Activated effector memory CD4-positive, alpha-beta T cell treated with Interleukin-2 at 50 U/mL for 16 hours (primary cell): ENCODE measurements around the gene KLRB1.
"Not testable (repeated sequence)": the region's sequence is repeated elsewhere in the genome, so short reads cannot be mapped to it uniquely, and the experiment has no call there.

ENCODE experiments used
- DNase-seq: peaks from one replicate; pipeline ENCODE4 v3.0.0-alpha.2; 2020

Gene KLRB1

GRCh38 chr12:9619411-9620179 is 11.9 kb upstream of the KLRB1 start:
- no peak for DNase-seq

- DNase-seq = not testable (repeated sequence)
Observed at GRCh38 chr12:9618906-9619305, 11.2 kb upstream of the KLRB1 start.

GRCh38 chr12:9617124-9617523 is 9.4 kb upstream of the KLRB1 start:
- no peak for DNase-seq

- DNase-seq = no peak
Observed at GRCh38 chr12:9615420-9616136, 7.9 kb upstream of the KLRB1 start.

- DNase-seq = not testable (repeated sequence)
Observed at GRCh38 chr12:9610606-9611005, 2.9 kb upstream of the KLRB1 start.

GRCh38 chr12:9606736-9607372 is 862 bp downstream of the KLRB1 start:
- no peak for DNase-seq

GRCh38 chr12:9606247-9606646 is 1.5 kb downstream of the KLRB1 start:
- no peak for DNase-seq

GRCh38 chr12:9605483-9605882 is 2.2 kb downstream of the KLRB1 start:
- no peak for DNase-seq

DNA sequence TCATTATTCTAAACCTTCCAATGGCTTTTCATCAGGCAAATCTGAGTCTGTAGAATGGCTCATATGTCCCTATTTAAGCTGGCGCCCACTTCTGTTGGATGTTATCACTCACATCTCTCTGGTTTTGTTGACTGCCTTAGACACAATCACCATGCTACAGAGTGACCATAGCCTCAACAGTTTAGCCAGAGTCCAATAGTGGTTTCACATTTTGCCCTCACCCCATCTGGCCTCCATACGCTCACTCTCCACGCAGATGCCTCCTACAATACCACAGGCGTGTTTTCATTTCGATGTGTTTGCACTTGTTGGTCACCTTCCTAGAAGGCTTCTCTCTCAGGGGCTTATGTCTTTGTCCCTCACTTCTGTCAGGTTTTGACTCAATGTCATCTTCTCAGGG is 3.4 kb downstream of the KLRB1 start:
- DNase-seq = no peak

- not testable (repeated sequence) for DNase-seq
Observed at GRCh38 chr12:9600426-9600825, 7.3 kb downstream of the KLRB1 start.

DNA sequence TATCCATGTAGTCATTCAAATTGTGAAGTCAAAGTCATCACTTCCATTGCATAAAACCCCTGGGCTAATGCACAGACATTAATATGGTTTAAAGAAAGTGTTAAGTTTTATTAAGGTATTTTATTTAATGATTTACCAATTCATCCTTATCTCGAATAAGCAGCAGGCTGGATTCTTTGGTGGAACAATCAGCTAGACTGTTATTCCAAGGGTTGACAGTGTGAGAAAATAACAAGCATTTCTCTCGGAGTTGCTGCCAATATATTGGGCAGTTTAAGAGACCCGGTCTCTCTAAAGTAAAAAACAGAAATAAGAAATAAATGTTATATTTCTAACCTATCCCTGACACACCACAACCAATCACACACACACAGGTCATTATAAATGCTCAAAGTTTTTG is 9.4 kb downstream of the KLRB1 start:
- no peak for DNase-seq

- DNase-seq = no peak
Observed at GRCh38 chr12:9597365-9597764, 10.4 kb downstream of the KLRB1 start.

DNA sequence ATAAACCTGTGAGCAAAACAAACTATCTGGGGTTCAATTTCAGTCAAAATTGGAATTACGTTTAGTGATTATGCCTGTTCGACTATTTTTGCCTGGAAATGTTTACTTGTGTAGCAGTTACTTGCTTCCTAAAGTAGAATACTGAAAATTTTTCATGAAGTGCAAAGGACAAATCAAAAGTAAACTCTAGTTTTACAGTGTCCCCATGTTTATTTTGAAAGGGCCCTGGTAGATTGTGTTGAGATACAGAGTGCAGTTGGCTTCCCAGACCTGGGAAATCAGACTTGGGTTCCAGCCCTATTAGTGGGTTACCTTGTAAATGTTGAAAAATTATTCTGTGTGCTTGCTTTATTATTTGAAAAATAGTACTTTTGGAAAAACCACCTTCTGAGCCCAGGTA is 17.3 kb downstream of the KLRB1 start:
- DNase-seq = no peak

DNA sequence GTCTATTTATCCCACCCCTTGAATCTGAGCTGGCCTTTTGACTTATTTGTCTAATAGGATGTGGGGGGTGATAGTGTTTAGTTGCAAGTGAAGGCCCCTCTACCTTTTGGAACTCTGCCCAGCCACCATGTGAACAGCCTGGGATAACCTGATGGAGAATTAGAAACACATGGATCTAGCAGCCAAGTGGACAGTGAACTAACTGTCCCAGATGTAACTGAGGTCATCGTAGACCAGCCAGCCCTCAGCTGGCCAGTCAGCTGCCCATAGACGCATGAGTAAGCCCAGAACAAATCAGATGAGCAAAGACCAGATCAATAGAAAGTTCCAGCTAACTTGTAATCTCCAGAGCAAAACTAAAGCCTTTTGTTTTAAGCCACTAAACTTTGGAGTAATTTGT is 19.0 kb downstream of the KLRB1 start:
- no peak for DNase-seq

GRCh38 chr12:9587987-9588600 is 19.6 kb downstream of the KLRB1 start:
- no peak for DNase-seq

- DNase-seq = not testable (repeated sequence)
Observed at GRCh38 chr12:9577729-9578128, 30.0 kb downstream of the KLRB1 start.

DNA sequence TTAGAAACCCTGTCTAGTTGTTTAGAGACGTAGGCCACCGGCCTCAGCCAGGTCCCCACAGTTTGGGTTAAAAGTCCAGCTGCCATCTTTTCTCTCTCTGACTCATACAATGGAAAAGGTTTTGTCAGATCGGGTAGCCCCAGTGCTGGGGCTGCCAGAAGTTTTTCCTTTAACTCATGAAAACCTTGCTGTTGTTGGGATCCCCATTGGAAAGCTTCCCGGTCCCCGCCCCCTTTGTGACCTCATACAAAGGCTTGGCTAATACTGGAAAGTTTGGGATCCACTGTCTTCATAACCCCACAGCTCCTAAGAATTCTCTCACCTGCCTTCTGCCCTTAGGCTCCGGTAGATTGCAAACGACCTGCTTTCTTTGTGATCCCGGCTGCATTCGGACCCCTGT is 40.6 kb downstream of the KLRB1 start:
- not testable (repeated sequence) for DNase-seq

- DNase-seq = not testable (repeated sequence)
Observed at GRCh38 chr12:9566113-9566512, 41.6 kb downstream of the KLRB1 start.

DNA sequence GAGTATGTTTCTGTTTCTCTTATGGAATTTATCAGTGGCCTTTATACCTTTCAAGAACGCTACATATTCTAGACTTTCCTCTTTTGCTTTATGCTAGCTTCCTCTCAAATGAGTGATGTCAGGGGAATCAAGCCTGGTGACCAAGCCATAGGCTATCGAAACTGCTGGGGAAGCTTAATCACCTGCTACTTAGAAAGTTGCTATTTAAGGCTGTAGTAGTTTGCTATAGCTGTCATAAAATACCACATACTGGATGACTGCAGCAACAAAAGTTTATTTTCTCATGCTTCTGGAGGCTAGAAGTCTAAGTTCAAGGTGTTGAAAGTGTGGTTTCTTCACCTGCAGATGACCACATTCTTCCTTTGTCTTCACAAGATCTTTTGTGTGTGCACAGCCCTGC is 43.3 kb downstream of the KLRB1 start:
- not testable (repeated sequence) for DNase-seq

DNA sequence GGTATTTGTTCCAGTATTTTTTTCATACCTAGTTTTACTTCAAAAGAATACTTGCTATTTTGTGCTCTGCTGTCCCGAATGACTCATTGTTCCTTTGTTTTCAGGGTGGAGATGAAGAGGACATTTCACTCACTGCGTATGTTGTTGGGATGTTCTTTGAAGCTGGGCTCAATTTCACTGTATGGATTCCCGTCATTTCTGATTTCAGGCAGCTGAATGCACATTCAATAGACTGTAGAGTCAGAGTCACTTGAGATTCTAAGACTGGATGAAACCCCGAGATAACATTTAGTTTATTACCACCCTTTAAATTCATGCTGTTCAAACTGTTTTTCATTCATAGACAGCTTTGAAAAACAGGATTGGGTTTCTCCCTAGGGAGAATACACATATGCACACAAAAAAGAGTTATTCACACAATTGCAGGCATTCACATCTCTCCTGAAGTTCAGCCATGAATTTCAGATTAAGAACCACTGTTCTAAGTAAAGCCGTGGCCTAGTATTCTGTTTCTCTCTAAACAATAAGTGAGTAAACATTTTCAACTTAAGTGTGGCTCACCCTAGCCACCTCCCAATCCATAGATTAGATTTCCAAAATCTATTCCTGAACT is 44.8 kb downstream of the KLRB1 start:
- DNase-seq = not testable (repeated sequence)

DNA sequence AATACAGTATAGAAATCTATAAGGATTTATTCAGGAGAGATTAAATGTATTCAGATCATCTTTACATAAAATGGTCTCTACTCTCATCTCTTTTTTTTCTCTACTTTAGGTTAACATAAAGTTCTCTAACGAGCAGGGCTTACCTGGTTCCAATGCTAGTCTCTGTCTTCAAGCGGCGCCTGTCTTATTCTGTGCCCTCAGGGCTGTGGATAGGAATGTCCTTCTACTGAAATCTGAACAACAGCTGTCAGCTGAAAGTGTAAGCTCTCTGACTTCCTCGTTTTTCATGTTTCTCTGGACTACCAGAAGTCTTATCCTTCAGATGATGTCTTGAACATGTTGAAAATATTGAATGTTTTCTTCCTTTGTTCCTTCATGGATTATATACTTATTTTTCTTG is 62.2 kb downstream of the KLRB1 start:
- not testable (repeated sequence) for DNase-seq
